ENCODE measurements around the gene SFXN3.

SFXN3 gene

DNA sequence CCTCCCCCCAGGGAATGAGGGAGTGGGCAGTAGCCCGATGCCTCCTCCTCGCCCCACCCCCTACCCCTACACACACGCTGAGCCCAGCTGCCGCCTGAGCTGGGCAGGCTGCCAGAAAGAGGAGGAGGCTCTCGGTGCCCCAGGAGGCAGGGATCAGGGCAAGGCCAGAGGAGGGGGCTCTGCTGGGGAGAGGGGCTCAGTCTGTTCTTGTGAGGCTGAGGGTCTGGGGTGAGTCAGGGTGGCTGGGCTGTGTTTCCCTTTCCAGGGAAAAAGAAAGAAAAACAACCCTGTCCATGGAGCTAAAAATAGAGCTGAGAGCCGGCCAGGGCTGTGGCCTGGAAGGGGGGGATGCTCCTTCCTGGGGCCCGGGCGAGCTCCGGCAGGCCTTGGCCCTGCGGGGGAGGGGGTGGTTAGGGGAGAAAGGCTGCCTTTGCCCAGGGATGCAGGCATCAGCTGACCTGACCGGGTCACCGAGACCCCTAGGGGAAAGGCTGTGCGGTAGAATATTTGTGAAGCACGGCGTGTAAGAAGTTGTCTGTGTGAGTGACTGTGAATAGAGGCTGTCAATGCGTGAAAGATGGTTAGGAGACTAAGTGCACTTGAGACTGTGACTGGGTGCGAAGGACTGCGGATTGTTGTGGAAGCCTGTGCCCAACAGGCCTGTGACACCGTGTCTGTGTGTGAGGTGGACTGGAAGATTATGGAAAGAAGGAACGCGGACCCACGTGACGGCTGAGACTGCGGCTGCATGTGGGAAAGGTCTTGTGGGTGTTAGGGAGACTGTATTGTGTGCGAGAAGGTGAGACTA is 32.6 kb upstream of the SFXN3 start:
- Histone ChIP-seq H3K36me3 (peaks cover 19 to 38% (median 30%) of the 10 kb centered on the region in 11 experiments), H3K4me3 (peak overlapping the region; percentile 82 to 93 (median 90)), H3K27ac (peak overlapping the region; percentile 92 to 98 (median 97)), H4K20me1 (peaks cover 19 to 39% (median 28%) of the 10 kb centered on the region in 11 experiments; a peak in 21 of 22 replicates), H3K4me2 (peak overlapping the region; percentile 89 to 99 (median 97)), H3K27me3 (no peaks in the 10 kb centered on the region), H3K9ac (peak overlapping the region; percentile 92 to 99 (median 97)), H3K9me3 (replicated peaks in 1 of 11) (no peaks in the 10 kb centered on the region), H3K4me1 (peaks cover 32 to 61% (median 52%) of the 10 kb centered on the region in 10 experiments)
- TF ChIP-seq Cebpa-rat (IDR thresholded peaks at IDR 0.05) = no peak

DNA sequence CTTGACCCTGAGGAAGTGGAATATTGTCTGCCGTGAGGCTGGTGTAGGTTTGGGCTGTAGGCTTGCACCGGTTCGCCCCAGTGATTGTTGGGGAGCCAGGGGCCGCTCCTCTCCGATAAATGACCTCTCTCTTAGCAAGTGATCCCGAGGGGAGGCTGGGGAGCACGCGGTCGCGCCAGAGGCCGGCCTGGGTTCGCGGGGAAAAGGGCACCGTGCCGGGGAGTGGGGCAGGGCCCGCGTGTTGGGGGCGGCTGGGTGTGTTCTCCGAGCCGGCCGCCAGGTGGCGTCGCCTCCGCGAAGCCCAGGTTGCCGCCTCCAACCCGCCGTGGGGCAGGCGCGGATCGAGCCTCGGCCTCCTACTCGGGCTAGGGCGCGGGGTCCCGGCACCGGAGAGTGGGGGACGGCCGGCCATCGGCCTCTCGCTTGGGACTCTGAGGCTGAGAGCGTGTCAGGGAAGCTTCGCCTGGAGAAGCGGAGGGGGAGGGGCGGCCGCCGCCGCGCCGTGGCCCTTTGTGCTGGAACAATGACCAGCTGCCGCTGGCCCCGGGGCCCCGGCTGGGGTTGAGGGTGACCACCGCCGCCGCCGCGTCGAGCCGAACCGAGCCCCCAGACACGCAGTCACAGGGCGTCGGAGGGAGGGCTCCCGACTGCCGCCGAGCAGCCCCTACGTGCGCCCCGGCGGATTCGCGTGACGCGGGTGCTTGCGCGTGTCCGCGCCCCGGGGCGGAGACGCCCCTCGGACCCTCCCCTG is 31.9 kb upstream of the SFXN3 start:
- TF ChIP-seq Cebpa-rat (IDR thresholded peaks at IDR 0.05) = no peak
- peaks cover 22 to 38% (median 30%) of the 10 kb centered on the region in 11 experiments for H3K36me3 ChIP-seq
- H3K27me3 ChIP-seq = no peaks in the 10 kb centered on the region
- no peaks in the 10 kb centered on the region for H3K9me3 ChIP-seq (replicated peaks in 1 of 11)
- H3K9ac ChIP-seq = peak overlapping the region; percentile 92 to 99 (median 97)
- H3K27ac ChIP-seq = peak overlapping the region; percentile 92 to 98 (median 97)
- H3K4me1 ChIP-seq = peaks cover 32 to 61% (median 55%) of the 10 kb centered on the region in 10 experiments
- peaks cover 27 to 39% (median 31%) of the 10 kb centered on the region in 11 experiments; a peak in 21 of 22 replicates for H4K20me1 ChIP-seq
- H3K4me3 ChIP-seq = peak overlapping the region; percentile 82 to 93 (median 90)
- H3K4me2 ChIP-seq = peak overlapping the region; percentile 89 to 99 (median 97)

DNA sequence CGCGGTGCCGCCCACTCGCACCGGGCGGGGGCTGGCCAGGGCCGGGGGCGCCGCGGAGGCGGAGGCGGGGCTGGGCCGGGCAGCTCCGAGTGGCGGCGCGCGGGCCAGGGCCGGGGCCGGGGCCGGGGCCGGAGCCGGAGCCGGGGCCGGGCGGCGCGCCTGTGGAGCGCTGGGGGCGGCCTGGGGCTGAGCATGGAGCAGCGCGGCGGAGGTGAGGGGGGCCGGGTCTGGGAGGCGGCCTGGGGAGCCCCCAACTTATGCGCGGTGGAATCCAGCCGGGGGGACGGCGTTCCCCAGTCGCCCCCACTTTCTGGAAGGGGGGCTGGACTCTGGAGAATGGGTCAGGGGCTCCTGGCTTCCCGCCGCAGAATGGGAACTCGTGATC is 31.3 kb upstream of the SFXN3 start, which contains the start of gene LZTS2:
Gene LZTS2 (plus strand): TSS at position 67 of the 385 bp plus-strand sequence. CDS start 2,731 bp downstream, outside the sequence.
- Histone ChIP-seq H3K27me3 (no peaks in the 10 kb centered on the region), H3K36me3 (peaks cover 27 to 38% (median 30%) of the 10 kb centered on the region in 11 experiments), H3K4me1 (peaks cover 32 to 61% (median 55%) of the 10 kb centered on the region in 10 experiments), H3K9me3 (replicated peaks in 1 of 11) (no peaks in the 10 kb centered on the region), H4K20me1 (peaks cover 26 to 39% (median 35%) of the 10 kb centered on the region in 11 experiments; a peak in 21 of 22 replicates), H3K4me2 (peak within 1 kb of the TSS; percentile 89 to 99 (median 97)), H3K9ac (peak within 1 kb of the TSS; percentile 92 to 99 (median 97)), H3K4me3 (peak within 1 kb of the TSS; percentile 82 to 93 (median 90)), H3K27ac (peak within 1 kb of the TSS; percentile 92 to 98 (median 97))
- no peak for TF ChIP-seq Cebpa-rat (IDR thresholded peaks at IDR 0.05)

DNA sequence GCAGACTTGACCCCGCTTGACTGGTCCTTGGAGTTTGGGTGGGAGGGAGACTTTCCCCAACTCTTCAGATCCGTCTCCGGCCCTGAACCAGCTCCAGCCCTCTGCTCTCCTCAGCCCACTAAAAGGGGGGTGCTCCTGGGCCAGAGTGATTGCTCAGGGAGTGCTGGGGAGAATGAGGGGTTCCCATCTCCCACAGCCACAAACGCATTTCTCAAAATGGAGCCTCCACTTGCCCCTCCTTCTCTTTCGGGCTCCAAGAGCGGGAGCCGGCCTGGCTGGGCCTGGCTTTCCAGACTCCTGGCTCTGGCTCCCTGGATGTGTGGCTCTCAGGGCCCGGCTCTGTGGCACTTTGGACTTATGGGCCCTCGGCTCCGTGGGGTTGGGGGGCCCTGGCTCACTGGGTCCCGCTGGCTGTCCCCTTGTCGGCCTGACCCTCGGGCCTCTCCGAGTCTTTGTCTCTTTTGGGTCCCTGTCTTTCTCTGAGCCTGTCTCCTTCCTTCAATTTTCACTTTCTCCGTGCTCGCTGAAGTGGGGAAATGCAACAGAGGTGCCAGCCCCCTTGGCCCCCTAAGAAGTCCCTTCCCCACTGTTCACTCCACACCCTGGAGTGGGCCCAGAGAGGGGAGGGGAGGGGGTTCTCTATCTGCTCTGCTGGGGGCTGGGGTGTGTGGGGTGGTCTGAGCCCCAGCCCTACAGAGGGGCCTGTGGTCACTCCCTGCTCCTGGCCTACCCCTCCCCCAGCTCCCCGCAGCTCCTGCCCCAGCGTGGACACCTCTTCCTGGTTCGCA is 30.7 kb upstream of the SFXN3 start:
- Histone ChIP-seq H3K27ac (peak overlapping the region; percentile 92 to 98 (median 97)), H3K36me3 (peaks cover 30 to 38% (median 33%) of the 10 kb centered on the region in 11 experiments), H3K4me2 (peak overlapping the region; percentile 89 to 99 (median 97)), H3K4me1 (peaks cover 32 to 60% (median 55%) of the 10 kb centered on the region in 10 experiments), H3K9ac (peak overlapping the region; percentile 92 to 99 (median 97)), H4K20me1 (peaks cover 26 to 41% (median 36%) of the 10 kb centered on the region in 11 experiments; a peak in 21 of 22 replicates), H3K4me3 (peak overlapping the region; percentile 82 to 93 (median 90)), H3K27me3 (no peaks in the 10 kb centered on the region), H3K9me3 (replicated peaks in 1 of 11) (no peaks in the 10 kb centered on the region)
- TF ChIP-seq Cebpa-rat (IDR thresholded peaks at IDR 0.05) = no peak

DNA sequence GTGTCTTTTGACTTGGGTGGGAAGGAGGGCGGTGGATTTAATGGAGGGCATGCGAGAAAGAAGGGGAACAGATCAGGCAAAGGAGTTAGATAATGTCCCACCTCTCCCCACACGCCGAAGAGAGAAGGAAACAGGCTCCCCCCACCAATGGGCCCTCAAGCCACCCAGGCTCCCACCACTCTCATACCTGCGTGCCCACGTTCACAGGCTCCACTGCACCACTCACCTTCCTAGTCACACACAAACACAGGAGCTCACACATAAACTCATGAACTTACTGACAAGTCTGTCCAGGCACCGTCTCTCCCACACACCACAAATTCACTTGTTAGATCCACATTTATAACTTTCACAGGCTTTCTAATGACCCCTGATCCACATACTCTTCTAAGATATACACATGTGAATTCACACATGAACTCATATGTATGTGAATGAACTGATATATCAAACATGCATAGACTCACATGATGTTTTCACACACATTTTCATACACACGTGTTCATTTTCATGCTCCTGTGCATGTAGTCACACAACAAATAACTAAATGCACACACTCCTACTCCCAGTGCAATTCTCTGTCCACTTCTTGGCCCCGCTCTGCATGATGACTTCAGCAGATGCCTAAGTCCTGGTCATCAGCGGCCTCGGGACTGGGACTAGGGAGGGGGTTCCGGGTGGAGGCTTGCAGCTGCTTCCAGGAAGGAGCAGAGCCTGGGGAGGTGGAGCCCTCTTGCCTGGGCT is 29.9 kb upstream of the SFXN3 start:
- peak overlapping the region; percentile 82 to 93 (median 90) for H3K4me3 ChIP-seq
- no peak for TF ChIP-seq Cebpa-rat (IDR thresholded peaks at IDR 0.05)
- H3K27me3 ChIP-seq = no peaks in the 10 kb centered on the region
- H3K27ac ChIP-seq = peak overlapping the region; percentile 92 to 98 (median 97)
- H3K9me3 ChIP-seq (replicated peaks in 1 of 11) = no peaks in the 10 kb centered on the region
- H3K36me3 ChIP-seq = peaks cover 38 to 44% (median 39%) of the 10 kb centered on the region in 11 experiments
- H3K4me2 ChIP-seq = peak overlapping the region; percentile 89 to 99 (median 97)
- H3K9ac ChIP-seq = peak overlapping the region; percentile 92 to 99 (median 97)
- peaks cover 30 to 52% (median 49%) of the 10 kb centered on the region in 10 experiments for H3K4me1 ChIP-seq
- peaks cover 26 to 48% (median 37%) of the 10 kb centered on the region in 11 experiments; a peak in 21 of 22 replicates for H4K20me1 ChIP-seq

DNA sequence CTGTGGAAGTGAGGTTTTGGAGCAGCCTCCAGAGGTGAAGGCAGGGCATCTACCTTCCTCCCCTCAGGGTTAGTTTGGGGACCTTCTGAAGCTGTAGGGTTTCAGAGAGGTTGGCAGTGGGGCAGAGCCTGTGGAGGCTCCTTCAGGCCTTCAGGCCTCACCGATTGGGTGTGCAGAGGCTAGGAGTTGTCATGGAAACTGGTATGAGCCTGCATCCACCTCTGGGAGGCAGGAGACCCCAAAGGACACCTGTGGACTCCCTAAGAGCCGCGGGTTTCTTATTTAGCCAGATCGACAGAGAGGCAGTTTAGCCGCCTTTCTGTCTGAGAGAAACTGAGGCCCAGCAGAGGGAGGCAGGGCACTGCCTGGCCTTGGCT is 29.4 kb upstream of the SFXN3 start:
- H3K9me3 ChIP-seq (replicated peaks in 1 of 11) = no peaks in the 10 kb centered on the region
- H3K4me1 ChIP-seq = peaks cover 25 to 49% (median 44%) of the 10 kb centered on the region in 10 experiments
- peaks cover 28 to 54% (median 42%) of the 10 kb centered on the region in 11 experiments; a peak in 21 of 22 replicates for H4K20me1 ChIP-seq
- H3K9ac ChIP-seq = peak overlapping the region; percentile 92 to 99 (median 97)
- peak overlapping the region; percentile 89 to 99 (median 97) for H3K4me2 ChIP-seq
- peak overlapping the region; percentile 18 to 98 (median 97); a peak in 21 of 22 replicates for H3K27ac ChIP-seq
- no peaks in the 10 kb centered on the region for H3K27me3 ChIP-seq
- TF ChIP-seq Cebpa-rat (IDR thresholded peaks at IDR 0.05) = no peak
- H3K4me3 ChIP-seq = peak overlapping the region; percentile 82 to 93 (median 90)
- peaks cover 43 to 49% (median 45%) of the 10 kb centered on the region in 11 experiments for H3K36me3 ChIP-seq

DNA sequence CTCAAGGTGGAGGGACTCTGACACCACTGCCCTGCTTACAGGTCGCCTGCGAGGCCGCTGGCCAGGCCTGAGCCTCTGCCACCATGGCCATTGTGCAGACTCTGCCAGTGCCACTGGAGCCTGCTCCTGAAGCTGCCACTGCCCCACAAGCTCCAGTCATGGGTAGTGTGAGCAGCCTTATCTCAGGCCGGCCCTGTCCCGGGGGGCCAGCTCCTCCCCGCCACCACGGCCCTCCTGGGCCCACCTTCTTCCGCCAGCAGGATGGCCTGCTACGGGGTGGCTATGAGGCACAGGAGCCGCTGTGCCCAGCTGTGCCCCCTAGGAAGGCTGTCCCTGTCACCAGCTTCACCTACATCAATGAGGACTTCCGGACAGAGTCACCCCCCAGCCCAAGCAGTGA is 28.6 kb upstream of the SFXN3 start:
- H3K4me2 ChIP-seq = peak overlapping the region; percentile 89 to 99 (median 97)
- no peaks in the 10 kb centered on the region for H3K9me3 ChIP-seq (replicated peaks in 1 of 11)
- peaks cover 22 to 53% (median 47%) of the 10 kb centered on the region in 10 experiments for H3K4me1 ChIP-seq
- no peak for TF ChIP-seq Cebpa-rat (IDR thresholded peaks at IDR 0.05)
- peaks cover 36 to 62% (median 49%) of the 10 kb centered on the region in 11 experiments; a peak in 21 of 22 replicates for H4K20me1 ChIP-seq
- peak overlapping the region; percentile 92 to 99 (median 97); a peak in 19 of 22 replicates for H3K9ac ChIP-seq
- no peaks in the 10 kb centered on the region for H3K27me3 ChIP-seq
- H3K4me3 ChIP-seq = peak overlapping the region in 4 of 10 experiments; percentile 18 to 92 (median 83); a peak in 4 of 20 replicates
- peak overlapping the region; percentile 18 to 98 (median 97); a peak in 13 of 22 replicates for H3K27ac ChIP-seq
- H3K36me3 ChIP-seq = peaks cover 46 to 57% (median 53%) of the 10 kb centered on the region in 11 experiments
